MCF 10A (cell line): ENCODE results near the gene TMEM116. TPM values are rescaled to one million over a fixed set of nuclear protein-coding genes. Genes with fewer than 3 reads are reported as not detected.
"Not testable (repeated sequence)": the region's sequence is repeated elsewhere in the genome, so short reads cannot be mapped to it uniquely, and the experiment has no call there.

Experiments
- BruUV-seq: library from RNA; stranded (reverse); fragments of 400-500 nt; replicated peaks from 2 replicates; lab custom pipeline; 2021; lab: Mats Ljungman, UMichigan
- CTCF ChIA-PET: fragments of 300-600 bp; sonication (Branson Sonifier 250); formaldehyde crosslinking; extraction: SDS; loops from one replicate; lab custom pipeline; 2021; ENCODE audit warnings: antibody characterized with exemption, inconsistent platforms; lab: Yijun Ruan, JAX
- POLR2A ChIA-PET: fragments of 300-600, 350-650 bp; sonication (Branson Sonifier 250); formaldehyde crosslinking; extraction: SDS; loops from one replicate; lab custom pipeline; 2020; ENCODE audit warnings: antibody characterized with exemption, inconsistent platforms; lab: Yijun Ruan, JAX
- DNase-seq: peaks from one replicate; pipeline ENCODE4 v3.0.0-alpha.2; 2018; ENCODE audit not compliant: unreplicated experiment
- H3K27ac Mint-ChIP-seq: one replicate; pipeline ENCODE4 v1.8.0; 2022; ENCODE audit warnings: mild to moderate bottlenecking, low read depth, mixed read lengths; ENCODE audit not compliant: unreplicated experiment
- H3K27me3 Mint-ChIP-seq: one replicate; pipeline ENCODE4 v1.8.0; 2022; ENCODE audit warnings: mixed read lengths; ENCODE audit not compliant: insufficient read depth, unreplicated experiment
- H3K36me3 Mint-ChIP-seq: one replicate; pipeline ENCODE4 v1.8.0; 2022; ENCODE audit warnings: mild to moderate bottlenecking, moderate library complexity, mixed read lengths; ENCODE audit not compliant: insufficient read depth, unreplicated experiment
- H3K4me1 Mint-ChIP-seq: one replicate; pipeline ENCODE4 v1.8.0; 2022; ENCODE audit warnings: mixed read lengths; ENCODE audit not compliant: insufficient read depth, unreplicated experiment
- H3K4me3 Mint-ChIP-seq: one replicate; pipeline ENCODE4 v1.8.0; 2022; ENCODE audit warnings: mild to moderate bottlenecking, moderate library complexity, mixed read lengths; ENCODE audit not compliant: unreplicated experiment
- H3K9me3 Mint-ChIP-seq: one replicate; pipeline ENCODE4 v1.8.0; 2022; ENCODE audit warnings: mixed read lengths; ENCODE audit not compliant: unreplicated experiment
- intact Hi-C: fragments of 100-400 bp; cut with micrococcal nuclease; formaldehyde crosslinking; loops from 2 replicates; pipeline ENCODE4 v1.14.1; 2022
- total RNA-seq: library from RNA; stranded (reverse); gene quantifications from 2 replicates; pipeline ENCODE4 v1.2.3, GENCODE V29; 2022
- TF ChIP-seq, protein P1 (sequence below): fragments of 200-600 bp; IDR thresholded peaks from one replicate; pipeline ENCODE4 v1.8.0; 2022; ENCODE audit warnings: antibody characterized with exemption, mild to moderate bottlenecking; ENCODE audit not compliant: unreplicated experiment

Gene TMEM116
- total RNA-seq, 1 experiment from 2014 or later = 15.2 TPM

DNA sequence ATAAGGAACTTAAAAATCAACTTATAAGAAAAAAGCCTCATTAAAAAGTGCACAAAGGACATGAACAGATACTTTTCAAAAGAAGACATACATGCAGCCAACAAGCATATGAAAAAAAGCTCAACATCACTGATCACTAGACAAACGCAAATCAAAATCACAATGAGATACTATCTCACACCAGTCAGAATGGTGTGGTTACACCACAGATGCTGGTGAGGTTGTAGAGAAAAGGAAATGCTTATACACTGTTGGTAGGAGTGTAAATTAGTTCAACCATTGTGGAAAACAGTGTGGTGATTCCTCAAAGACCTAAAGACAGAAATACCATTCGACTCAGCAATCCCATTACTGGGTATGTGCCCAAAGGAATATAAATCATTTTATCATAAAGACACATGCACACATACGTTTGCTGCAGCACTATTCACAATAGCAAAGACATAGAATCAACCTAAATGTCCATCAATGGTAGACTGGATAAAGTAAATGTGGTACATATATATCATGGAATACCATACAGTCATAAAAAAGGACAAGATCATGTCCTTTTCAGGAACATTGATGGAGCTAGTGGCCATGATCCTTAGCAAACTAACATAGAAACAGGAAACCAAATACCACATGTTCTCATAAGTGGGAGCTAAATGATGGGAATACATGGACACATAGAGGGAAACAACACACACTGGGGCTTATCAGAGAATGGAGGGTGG lies 61.8 kb downstream of the TMEM116 start:
- H3K27me3 Mint-ChIP-seq, DNase-seq, H3K4me3 Mint-ChIP-seq, H3K27ac Mint-ChIP-seq, H3K9me3 Mint-ChIP-seq, intact Hi-C loops, BruUV-seq, H3K36me3 Mint-ChIP-seq: not testable (repeated sequence)
- H3K4me1 Mint-ChIP-seq = peaks cover 13% of the 10 kb centered on the region
- POLR2A ChIA-PET = interaction anchor here (2.1 kb wide), 1 partner anchor 62 kb away, joined by 12 read pairs; the partner anchor contains the start of genes ERP29 and TMEM116
- CTCF ChIA-PET = interaction anchor here (0.6 to 0.9 kb wide), 2 partner anchors 11 to 59 kb away, joined by 3 read pairs; no protein-coding TSS in a partner anchor

DNA sequence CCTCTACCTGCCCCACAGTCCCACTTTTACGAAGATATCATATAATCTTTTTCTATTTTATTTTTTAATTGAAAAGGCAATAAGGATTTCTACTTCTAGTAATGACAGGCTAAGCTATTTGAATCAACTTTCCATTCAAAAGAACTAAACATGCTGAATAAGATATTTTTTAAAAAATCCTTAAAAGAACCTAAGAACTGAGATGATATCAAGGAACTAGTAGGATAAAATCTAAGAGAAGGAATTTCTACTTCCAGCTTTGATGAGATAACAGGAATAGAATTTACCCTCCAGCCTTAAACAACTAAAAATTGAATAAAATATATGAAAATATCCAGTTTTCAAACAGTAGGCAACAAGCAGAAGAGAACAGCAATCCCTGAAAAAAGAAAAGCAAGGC lies 69.0 kb downstream of the TMEM116 start:
- BruUV-seq = no TSS peak
- H3K4me1 Mint-ChIP-seq = peaks cover 7% of the 10 kb centered on the region
- H3K27ac Mint-ChIP-seq = no peak overlapping the region
- no peaks in the 10 kb centered on the region for H3K9me3 Mint-ChIP-seq
- TF ChIP-seq, protein P1, sequence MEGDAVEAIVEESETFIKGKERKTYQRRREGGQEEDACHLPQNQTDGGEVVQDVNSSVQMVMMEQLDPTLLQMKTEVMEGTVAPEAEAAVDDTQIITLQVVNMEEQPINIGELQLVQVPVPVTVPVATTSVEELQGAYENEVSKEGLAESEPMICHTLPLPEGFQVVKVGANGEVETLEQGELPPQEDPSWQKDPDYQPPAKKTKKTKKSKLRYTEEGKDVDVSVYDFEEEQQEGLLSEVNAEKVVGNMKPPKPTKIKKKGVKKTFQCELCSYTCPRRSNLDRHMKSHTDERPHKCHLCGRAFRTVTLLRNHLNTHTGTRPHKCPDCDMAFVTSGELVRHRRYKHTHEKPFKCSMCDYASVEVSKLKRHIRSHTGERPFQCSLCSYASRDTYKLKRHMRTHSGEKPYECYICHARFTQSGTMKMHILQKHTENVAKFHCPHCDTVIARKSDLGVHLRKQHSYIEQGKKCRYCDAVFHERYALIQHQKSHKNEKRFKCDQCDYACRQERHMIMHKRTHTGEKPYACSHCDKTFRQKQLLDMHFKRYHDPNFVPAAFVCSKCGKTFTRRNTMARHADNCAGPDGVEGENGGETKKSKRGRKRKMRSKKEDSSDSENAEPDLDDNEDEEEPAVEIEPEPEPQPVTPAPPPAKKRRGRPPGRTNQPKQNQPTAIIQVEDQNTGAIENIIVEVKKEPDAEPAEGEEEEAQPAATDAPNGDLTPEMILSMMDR = no peak
- CTCF ChIA-PET = interaction anchor here (0.7 to 2.8 kb wide), 6 partner anchors 11 to 325 kb away, joined by 3 to 12 read pairs (median 3); partner anchors contain the start of genes ERP29 and TMEM116
- no peaks in the 10 kb centered on the region for H3K36me3 Mint-ChIP-seq
- POLR2A ChIA-PET = interaction anchor here (0.6 to 1.2 kb wide), 5 partner anchors 41 to 730 kb away, joined by 3 to 8 read pairs (median 3); no protein-coding TSS in a partner anchor
- intact Hi-C loops = loop anchor here (10.0 kb wide), 1 partner anchor 251 kb away; no protein-coding TSS in a partner anchor
- no peak overlapping the region for H3K4me3 Mint-ChIP-seq
- no peaks in the 10 kb centered on the region for H3K27me3 Mint-ChIP-seq
- no peak for DNase-seq

DNA sequence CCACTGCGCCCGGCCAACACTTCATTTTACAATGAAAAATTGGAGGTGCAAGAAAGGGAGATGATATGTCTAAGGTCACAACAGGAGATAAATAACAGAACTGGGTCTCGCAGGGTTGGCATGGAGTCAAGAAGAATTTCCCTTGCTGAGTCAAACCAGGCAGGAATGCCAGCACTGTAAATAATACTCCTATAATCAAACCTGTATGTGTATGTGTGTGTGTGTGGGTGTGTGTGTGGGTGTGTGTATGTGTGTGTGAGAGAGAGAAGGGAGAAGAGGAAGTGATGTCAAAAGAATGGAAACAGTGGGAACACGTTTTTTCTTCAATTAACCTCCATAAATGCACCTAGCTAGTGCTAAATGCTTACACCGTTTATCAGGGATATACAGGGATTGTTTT lies 70.4 kb downstream of the TMEM116 start:
- Mint-ChIP-seq H3K9me3 (no peaks in the 10 kb centered on the region), H3K4me3 (no peak overlapping the region), H3K36me3 (no peaks in the 10 kb centered on the region), H3K4me1 (peaks cover 7% of the 10 kb centered on the region), H3K27me3 (no peaks in the 10 kb centered on the region), H3K27ac (no peak overlapping the region)
- DNase-seq = peak; percentile 50
- TF ChIP-seq, protein P1 = no peak
- ChIA-PET POLR2A (no interaction called here), CTCF (interaction anchor here (0.7 to 1.0 kb wide), 3 partner anchors 71 to 509 kb away, joined by 3 to 5 read pairs (median 3); no protein-coding TSS in a partner anchor)
- BruUV-seq = no TSS peak
- intact Hi-C loops = loop anchor here (10.0 kb wide), 1 partner anchor 252 kb away; no protein-coding TSS in a partner anchor

DNA sequence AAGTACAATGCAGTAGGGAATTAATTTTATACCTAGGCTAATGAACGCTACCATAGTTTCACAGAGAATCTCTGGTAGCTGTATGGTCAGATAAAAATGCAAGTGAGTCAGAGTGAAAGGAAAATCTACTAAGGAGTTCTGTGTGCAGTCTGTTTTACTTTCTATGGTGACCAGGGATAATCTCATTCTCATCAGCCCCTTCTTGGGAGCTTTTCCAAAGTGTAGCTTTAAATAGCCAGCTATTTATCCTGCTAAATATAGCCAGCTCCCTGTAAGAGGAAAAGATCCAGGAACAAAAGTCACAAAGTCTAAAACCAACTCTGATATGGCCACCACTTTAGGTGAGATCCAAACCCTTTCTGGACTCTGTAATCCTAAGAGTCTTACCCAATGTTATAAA lies 75.5 kb downstream of the TMEM116 start:
- Mint-ChIP-seq H3K4me1 (peaks cover 1% of the 10 kb centered on the region), H3K4me3 (no peak overlapping the region)
- CTCF ChIA-PET = no interaction called here

More for the DNA sequence above, 75.5 kb downstream of the TMEM116 start:
- intact Hi-C loops = no loop called here
- H3K36me3 Mint-ChIP-seq = no peaks in the 10 kb centered on the region
- no TSS peak for BruUV-seq
- no peak for DNase-seq
- no peak overlapping the region for H3K27ac Mint-ChIP-seq
- no peaks in the 10 kb centered on the region for H3K9me3 Mint-ChIP-seq
- TF ChIP-seq, protein P1 = no peak
- POLR2A ChIA-PET = interaction anchor here (1.1 to 1.5 kb wide), 2 partner anchors 12 to 17 kb away, joined by 3 read pairs; no protein-coding TSS in a partner anchor
- no peaks in the 10 kb centered on the region for H3K27me3 Mint-ChIP-seq
